KG1 (cell line): ENCODE data around the gene DCT.

Experiments used
- DNase-seq: peaks from one replicate; lab custom pipeline; 2025; lab: John Stamatoyannopoulos, UW

Gene DCT

DNA sequence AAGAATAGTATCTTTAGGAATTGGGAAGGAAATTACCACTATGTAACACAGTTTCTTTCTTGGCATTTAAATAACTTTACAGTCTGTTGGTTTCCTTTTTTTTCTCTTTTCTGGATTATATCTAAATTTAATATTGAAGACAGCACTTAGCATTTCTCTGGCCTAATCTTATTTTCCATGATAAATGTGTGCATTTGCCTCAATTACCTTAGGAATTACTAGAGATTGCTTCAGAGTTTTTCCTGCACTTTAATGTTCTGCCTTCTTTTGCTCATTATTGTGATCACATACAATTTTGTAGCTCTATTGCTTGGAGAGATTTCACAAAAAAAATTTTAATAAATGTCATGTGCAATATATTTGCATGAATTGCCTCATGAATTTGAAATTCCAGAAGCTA lies 25.1 kb downstream of the DCT start:
- no peak for DNase-seq

DNA sequence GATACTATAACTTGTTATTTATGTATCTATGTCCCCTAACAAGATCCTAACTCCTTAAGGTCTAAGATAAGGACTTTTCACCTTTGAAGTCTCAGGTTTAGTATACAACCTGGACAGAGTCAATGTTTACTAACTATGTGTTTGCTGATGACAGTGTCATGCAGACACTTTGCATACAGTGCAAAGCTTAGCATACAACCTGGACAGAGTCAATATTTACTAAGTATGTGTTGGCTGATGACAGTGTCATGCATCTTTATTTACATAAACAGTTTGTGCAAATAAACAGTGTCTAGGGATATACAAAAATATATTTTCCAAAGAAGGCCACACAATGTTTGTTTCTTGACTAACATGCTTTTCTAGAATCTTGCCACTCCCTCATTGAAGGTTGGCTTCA lies 34.7 kb downstream of the DCT start:
- DNase-seq, result no peak

GRCh38 chr13:94435604-94436226 lies 43.8 kb downstream of the DCT start:
- DNase-seq, result peak; percentile 13

DNA sequence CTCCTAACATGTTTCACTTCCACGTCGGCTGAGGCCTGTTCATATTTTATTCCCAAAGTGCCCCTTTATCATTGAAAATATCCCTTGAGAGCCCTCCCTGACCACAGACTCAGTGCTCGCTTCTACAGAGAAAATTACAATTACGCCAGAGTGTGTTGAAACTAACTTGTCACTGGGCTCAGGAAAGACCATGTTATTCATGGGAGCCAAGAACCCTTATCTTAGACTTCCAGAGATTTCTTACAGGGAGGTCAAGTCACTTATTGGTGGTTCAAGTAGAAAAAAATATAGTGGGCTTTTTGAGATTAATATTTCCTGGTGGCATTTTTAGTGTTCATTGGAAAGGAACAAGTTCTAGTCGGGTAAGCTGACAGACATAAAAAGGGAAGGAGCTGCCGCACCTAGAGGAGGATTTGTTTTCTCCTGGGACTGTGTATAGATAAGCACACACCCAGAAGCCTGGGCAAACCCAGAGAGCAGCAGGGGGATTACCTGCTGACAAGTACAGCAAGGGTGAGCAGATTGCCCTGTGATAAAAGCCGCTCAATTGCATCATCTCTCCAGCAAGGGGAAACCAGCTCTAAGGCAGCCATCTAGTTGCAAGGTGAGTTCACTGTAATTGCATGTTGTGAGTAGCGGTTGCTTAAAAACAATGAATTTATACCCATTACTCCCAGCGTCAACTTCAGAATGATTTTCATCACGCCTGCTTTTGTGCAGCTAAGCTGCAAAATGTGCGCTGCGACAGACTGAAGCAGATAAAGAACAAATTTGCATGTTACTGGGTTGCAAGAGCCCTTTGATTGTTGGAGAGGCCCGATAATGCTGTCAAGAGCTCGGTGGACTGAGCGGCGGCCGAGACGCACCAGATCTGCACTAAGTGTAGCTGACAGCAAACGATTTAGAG lies 46.2 kb downstream of the DCT start:
- no peak for DNase-seq

DNA sequence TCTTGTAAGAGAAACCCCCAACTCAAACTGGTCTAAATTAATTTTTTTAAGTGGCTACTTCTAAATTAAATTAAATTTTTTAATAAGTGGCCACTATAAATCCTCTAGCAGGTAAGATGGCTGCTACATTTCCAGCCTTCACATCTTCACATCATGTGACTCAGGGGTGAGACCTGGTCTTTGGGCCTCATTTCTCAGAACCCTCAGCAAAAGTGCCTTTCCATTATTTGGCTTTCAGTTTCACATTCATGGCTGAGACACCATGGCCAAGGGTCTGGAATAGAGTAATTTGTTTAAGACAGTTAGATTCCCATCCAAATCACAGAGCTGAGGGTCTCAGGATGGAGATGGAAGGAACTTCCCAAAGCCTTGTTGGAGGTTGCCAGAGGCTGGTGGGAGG lies 47.5 kb downstream of the DCT start:
- no peak for DNase-seq

DNA sequence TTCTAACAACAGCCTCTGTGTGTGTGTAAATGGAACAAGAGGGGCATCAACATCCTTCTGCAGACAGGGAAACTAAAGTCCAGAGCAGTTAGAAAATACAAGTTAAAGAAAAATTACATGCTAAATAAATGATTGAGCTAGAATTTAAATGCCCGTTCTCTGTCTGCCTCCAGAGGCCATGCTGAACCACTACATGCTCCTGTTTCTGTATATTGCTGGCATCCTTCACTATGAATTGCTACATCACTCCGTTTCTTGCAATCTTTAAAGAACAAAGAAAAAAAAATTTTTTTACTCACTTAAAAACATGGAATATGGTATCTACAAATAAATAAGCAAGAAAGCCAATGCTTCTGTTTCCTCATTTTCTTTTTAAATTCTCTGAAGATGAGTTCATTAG lies 47.9 kb downstream of the DCT start:
- no peak for DNase-seq

GRCh38 chr13:94427313-94427953 lies 52.0 kb downstream of the DCT start:
- no peak for DNase-seq

- no peak for DNase-seq
These were observed 59.6 kb downstream of the DCT start for GRCh38 chr13:94419925-94420305.

DNA sequence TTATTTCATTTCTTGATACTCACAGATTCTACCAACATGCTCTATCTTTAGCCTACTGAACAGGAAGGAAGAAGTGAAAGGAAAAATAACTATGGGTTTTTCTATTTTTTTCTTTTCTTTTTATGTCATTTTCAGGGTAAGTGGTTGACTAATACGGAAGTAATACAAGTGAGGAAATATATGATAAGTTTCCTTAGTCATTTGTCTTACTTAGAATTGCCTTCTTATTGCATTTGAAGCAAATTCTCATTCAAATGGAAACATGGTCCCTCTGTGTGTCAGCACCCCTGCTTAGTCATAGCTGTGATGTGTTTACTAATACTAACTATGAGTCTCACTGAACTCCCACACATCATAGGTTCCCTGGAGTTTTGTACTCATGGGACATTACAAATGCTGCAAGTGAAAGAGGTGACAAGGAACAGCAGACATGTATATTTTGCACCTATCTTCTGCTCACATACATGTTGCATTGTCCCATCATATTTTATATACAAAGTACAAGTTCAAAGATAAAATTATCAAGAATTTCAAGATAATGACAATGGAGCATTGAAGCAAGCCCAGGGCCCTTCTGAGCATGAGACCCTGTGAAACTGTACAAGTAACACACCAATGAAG lies 60.1 kb downstream of the DCT start:
- DNase-seq, result peak; percentile 15

DNA sequence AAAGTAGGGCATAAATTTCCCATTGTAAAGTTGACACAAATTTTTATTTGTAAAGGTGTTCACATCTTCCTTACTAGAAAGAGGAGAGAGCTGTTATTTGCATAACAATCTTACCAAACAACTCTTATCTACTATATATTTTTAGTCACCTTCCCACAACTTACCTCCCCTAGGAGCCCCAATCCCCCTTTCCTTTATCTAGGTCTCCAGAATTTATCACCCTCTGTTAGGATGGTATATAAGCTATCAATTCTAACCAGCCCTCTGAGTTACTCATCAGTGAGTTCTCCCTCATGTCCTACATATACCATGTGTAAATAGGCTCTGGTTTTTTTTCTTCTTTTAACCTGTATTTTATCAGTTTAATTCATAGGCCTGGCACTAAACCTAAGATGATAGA lies 62.2 kb downstream of the DCT start:
- no peak for DNase-seq

- no peak for DNase-seq
These were observed 62.9 kb downstream of the DCT start for GRCh38 chr13:94416454-94417080.

GRCh38 chr13:94415500-94416237 lies 63.8 kb downstream of the DCT start:
- DNase-seq, result no peak

GRCh38 chr13:94414708-94415107 lies 64.8 kb downstream of the DCT start:
- no peak for DNase-seq

GRCh38 chr13:94414141-94414540 lies 65.3 kb downstream of the DCT start:
- no peak for DNase-seq

GRCh38 chr13:94413598-94413944 lies 65.9 kb downstream of the DCT start:
- no peak for DNase-seq

- DNase-seq, result no peak
These were observed 66.4 kb downstream of the DCT start for GRCh38 chr13:94412870-94413597.

DNA sequence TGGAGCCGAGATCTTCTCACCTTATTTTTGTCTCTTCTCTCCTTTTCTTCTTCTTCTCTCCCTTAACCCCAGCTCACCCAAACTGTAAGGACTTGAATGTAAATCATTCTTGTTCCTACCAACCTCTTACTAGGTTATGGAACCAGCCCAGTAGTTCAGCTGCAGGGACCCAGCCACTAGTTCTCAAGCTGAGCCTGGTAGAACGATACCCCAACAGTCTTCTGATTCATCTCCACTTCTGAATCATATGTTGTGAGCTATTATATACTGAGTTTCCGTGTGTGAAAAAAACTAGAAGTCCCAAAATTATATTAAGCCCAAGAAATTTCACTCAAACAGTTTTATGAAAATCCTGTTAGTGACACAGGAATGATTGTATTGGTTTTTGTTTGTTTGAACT lies 67.7 kb downstream of the DCT start:
- DNase-seq, result no peak

DNA sequence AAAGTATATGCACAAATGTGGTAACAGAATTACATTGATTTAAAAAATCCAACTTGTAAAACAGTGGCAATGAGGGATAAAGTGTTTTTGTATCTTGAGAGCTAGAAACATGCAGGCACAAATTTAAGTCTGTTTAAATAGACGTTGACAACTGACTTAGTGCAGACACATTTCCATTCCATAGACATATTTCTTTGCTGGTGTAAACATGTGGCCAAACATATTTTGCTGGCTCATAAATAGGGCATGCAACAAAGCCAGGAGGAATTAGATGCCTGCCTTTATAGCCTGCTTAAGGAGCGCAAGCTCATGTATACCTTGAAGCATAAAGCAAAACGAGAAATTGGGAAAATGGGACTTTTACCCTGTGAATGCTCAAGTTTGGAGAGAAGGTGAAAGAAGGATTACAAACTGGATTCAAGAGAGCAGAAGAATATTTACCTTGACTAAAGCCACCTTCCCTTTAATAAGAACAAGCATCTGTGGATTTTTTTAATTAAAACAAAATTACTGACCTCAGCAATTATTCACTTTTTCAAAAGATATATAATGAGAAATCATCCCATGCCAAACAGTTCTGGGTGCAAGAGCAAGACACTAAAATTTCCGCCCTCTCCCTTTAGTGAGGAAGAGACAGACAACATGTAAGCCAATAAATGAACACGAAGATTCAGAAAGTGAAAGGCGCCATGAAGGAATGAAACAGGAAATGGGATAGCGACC lies 71.0 kb downstream of the DCT start:
- no peak for DNase-seq

DNA sequence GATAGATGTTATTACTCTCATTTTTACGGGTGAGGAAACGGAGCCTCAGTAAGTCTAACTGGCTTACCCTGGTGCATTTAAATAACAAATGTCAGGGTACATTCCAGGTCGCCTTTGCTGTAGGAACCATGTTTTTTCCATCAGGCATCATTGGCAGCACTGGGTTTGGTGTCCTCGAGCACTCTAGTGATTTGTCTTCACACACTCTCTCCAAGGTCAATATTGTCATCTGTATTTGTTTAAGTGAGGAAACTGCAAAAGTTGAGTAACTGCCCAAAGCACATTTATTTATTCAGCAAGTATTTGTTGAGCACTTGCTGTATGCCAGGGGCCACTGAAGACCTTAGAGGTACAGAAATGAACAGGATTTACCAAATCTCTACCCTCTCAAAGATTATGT lies 78.6 kb downstream of the DCT start:
- no peak for DNase-seq

GRCh38 chr13:94399812-94400211 lies 79.7 kb downstream of the DCT start:
- no peak for DNase-seq
